Femur (tissue), 1 donor: ENCODE measurements around the gene DPYSL4.

Experiments used
- DNase-seq: peaks from one replicate; pipeline ENCODE4 v3.0.0-alpha.2; 2017

Gene DPYSL4

DNA sequence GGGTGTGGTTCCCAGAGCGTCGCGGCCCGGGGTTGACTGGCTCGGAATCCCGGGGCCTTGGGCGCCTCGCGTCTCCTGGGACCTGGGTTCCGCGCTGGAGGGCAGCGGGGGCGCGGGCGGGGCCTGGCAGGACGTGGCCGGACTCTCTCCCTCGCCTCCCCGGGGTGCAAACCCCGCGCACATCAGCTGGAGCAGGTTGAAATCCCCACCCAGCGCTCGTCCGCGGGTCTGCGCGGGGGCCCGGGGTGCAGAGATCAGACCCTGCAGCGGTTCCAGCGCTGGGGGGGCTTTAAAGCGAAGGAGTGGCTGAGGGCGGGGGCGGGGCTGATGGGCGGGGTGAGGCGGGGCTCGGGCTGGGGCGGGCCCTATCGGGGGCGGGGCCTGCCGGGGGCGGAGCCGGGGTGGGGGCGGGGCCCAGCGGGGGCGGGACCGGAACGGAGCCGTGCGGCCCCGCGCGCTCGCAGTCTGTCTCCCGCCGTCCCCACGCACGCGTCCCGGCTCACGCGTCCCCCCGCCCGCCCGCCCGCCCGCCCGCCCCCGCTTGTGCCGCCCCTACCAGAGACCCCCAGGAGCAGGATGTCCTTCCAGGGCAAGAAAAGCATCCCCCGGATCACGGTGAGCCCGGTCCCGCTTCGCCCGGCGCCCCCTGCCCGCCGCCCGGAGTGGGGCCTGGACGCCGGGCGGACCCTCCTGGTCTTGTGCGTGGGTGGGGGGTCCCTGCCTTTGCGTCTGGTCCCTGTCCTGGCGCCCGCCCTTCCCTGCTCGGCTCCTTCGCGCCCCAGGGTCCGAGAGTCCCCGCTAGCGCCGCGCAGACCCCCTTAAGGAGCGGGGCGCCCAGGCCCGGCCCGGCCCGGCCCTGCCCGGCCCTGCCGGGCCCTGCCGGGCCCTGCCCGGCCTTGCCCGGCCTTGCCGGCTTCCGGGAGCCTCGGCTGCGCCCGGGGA, at the start of gene DPYSL4:
Gene DPYSL4, plus strand, starts transcription at position 461 of the 942 bp plus-strand sequence. Its CDS starts 116 bp downstream, at position 577.
- DNase-seq: no peak

DNA sequence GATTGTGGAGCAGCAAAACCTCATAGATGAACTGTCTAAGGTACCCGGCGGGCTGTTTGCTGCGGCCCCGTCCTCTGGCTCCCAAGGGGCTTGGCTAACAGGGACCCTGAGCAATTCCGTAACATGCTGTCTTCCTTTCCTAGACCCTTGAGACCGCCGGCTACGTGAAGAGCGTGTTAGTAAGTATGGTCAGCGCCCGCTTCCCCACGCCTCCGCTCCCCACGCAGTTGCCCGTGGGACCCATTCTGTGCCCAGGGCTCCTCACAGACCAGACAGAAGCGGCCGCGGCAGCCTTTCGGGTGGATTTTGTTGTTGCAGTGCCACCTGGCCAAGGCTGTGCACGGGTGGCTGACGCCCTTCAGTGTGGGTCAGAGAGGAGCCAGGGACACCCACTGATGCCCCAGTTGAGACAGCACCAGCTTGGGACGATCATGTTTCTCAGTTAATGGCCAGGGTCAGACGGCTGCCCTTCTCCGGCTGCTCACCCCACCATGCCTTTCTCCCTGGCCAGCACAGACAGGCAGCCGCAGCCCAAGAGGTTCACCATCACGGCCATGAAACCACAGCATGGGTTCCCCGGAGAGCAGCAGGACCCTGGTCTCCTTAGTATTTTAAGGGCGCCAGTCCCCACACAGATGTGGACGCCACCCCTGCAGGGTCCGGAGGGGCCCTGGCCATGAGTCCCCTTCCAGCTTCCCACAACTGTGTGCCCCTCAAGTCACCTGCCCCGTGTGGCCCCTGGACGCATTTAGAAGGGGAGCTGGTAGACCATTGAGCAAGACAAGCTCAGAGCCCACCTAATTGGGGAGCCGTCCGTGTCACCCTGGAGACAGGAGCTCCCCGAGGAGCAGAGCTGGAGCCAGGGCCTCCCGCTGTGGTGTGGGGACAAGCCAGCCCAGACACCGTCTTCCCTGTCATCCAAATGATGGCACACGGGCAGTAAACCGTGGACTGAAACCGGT, 49.4 kb upstream of the DPYSL4 start:
- no peak for DNase-seq

DNA sequence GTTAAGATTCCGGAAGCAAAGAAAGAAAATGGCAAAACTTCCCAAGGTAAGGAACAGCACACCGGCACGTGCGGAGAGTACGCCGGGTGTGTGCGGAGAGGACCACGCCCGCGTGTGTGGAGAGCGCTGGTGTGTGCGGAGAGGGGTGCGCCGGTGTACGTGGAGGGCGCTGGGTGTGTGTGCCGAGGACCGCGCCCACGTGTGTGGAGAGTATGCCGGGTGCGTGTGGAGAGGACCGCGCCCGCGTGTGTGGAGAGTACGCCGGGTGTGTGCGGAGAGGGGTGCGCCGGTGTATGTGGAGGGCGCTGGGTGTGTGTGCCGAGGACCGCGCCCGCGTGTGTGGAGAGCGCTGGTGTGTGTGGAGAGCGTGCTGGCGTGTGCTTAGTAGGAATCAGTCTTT, 48.6 kb upstream of the DPYSL4 start:
- DNase-seq: no peak

DNA sequence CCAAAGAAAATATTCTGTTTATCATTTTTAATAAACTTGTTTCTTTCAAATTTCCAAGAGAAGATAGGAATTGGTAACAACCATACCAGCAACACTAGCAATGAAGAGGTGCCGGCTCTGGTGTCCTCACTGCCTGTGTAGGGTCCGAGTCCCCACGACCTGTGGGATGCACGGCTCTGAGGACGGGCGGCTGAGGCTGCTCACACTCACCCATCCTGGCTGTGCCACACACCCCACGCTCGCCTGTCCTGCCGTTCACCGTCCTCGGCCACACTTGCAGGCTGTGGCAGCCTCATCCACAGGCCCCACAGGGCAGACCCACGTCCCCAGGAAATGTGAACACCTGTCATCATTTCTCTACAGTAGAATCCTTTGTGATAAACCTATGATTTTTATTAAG, 48.2 kb upstream of the DPYSL4 start:
- DNase-seq: no peak

DNA sequence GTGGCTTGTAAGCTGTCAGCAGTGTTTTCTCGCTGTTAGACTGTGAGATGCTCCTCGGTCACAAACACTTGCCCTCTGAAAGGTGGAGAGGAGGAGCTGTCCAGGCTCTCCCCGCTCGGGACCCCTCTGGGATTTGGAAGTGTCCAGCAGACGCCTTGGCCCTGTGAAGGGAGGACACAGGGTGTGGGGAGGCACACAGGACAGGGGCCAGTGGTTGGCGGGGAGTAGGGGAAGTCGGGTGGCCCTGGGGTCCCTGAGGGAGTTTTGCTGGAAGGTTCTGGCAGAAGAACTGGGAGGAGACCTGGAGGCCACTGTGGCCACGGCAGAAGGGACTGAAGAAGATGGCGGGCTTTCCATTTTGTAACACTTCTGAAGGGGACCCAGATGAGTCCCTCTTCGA, 47.2 kb upstream of the DPYSL4 start:
- DNase-seq: no peak

DNA sequence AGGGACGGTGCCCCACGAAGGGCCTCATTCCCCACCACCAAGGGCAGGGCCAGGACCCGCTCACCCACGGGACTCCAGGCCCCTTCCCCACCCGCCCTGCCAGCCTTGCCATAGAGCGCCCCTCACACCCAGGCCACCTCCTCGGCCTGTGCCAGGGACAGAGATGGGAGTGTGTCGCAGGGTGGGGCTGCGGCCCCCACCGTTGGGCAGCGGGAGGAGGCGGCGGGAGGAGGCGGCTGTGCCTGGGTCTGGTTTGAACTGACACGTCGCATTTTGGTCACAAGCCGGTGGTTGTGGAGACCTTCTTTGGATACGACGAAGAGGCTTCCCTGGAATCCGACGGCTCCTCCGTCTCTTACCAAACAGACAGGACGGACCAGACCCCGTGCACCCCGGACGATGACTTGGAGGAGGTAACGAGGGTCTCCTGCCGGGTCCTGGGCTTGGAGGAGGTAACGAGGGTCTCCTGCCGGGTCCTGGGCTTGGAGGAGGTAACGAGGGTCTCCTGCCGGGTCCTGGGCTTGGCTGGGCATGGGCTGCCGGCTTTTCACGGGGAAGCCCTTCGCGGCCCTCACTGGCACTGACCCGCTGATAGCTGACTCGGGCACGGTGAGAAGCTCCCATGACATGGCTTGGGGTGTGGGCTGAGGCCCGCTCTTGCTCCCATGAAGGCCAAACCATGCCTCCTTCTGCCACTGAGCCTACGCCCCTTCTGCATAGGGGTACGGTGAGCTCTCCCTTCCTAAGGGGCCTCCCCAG, 46.4 kb upstream of the DPYSL4 start:
- DNase-seq: no peak

DNA sequence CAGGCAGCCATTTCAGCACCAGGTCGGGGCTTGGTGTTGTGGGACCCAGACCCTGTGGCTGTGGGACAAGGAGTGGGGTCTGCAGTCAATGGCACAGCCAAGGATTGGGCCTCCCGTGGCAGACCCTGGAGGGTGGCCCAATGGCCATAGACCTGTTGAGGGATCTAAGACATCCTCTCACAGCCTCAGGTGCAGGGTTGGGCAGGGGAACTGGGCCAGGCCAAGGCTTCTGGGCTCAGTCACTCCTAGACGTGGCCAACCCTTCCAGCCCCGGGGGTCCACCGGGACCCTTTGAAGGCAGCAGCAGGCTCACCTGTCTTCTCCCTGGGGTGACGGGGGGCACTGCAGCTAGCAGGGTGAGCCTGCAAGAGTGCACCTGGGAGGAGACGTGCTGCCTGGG, 45.7 kb upstream of the DPYSL4 start:
- DNase-seq: no peak

DNA sequence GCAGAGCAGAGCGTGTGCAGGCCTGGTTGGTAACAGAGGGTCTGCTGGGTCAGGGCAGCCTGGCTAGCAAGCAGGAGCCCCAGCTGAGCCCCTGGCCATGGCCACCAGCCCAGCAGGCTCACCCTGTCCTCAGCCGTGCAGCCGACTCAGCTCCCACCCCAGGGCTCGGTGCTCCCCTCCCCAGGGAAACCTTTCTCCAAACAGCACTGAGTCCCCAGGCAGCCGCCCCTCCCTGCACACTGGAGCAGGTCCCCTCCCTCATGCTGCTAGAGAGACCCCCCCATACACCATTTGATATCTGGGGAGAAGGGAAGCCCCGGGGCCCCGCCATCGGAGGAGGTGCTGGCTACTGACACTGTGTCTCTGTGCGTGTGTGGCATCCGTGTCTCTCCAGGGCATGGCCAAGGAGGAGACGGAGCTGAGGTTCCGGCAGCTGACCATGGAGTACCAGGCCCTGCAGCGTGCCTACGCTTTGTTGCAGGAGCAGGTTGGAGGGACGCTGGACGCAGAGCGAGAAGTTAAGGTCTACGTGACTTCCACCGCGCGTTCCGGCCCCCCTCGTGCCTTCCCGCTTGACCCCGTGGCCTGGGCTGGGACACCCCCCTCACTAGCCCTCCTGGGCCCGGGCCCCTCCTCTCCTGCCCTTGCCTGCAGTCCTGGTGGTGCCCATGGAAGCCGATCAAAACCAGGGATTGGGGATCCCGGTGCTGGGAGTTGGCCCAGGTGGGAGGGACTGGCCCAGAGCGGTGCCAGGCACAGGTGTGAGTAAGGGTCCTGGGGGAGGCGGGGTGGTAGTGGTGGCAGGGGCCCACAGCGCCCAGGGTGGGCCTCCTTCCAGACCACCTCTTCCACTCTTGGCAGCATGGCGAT, 45.0 kb upstream of the DPYSL4 start:
- no peak for DNase-seq

DNA sequence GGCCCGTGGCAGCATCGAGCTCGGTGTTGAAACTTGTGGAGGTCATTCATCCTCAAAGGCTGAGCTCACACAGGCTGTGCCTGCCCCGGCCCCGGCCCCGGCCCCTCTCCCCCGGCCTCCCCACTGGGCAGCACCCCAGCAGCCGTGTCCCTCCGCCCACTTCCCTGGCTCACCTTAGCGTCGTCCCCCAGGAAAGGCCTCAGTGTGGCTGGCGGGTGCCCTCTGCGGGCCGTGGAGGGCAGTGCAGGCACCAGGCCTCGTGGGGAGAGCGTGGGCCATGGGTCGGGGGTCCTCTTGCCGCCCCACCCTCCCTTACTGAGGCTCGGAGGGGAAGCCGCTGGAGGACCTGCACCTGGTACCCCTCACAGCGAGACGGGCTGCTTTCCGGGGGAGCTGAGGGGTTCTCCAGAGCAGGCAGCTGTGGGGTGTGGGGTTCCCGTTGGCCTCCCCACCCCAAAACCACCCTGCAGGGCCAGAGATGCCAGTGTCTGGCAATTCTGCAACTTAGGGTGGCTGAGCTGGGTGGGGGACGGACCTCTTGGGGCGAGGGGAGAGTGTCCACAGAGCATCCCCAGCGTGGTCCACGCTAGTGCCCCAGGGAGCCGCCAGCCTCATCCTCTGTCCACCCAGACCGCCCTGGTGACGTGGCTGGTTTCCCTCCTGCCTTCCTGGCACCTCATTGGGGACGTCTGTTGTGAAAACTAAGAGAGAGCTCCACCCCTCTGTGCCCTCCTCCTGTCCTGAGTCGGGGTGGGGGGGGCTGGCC, 44.2 kb upstream of the DPYSL4 start:
- peak; percentile 45 for DNase-seq

DNA sequence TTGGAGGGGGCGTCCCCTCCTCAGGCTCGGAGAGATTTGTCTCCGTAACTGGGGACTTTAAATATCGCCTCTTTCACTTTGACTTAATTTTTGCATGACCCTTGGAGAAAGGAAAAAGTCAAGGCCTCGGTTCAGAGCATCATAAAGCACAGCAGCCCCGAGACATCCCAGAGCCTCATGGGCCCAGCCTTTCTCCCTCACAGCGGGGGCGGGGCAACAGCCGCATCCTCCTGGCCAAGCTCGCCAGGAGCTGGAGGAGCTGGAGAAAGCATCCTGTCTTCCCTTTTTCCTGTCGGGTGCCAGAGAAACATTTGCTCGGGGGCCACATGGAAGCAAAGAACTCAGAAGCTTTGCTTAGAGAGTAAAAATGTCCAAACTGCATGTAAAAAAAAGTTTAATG, 43.6 kb upstream of the DPYSL4 start:
- DNase-seq: no peak

DNA sequence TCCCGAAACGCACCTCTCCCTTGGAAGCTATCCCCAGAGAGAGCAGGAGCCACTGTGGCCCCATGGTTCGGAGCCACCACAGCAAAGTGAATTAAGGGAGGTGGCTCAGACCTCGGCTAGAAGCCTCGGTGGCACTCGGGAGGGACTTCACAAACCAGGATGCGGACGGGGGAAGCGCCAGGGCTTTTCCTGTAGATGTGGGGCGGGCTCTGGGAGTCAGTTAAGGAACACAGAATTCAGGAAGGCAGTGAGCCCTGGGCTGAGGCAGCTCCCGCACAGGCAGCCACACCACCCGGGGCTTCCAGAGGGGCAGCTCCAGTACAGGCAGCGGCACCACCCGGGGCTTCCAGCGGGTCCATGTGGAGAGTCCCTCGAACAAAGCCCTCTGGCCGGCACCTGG, 42.7 kb upstream of the DPYSL4 start:
- DNase-seq: no peak

DNA sequence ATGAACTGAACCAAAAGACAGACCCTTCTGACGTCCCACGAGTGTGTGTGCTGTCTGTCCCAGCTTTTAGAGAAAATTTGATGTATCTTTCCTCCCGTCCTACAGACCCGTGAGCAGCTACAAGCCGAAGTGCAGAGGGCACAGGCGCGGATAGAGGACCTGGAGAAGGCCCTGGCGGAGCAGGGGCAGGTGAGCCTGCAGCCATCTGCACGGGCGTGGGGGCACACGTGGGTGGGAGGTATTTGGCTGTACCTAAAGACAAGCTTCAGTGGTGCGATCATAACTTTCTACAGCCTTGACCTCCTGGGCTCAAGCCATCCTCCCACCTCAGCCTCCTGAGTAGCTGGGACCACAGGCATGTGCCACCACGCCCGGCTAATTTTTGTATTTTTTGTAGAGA, 41.7 kb upstream of the DPYSL4 start:
- no peak for DNase-seq

DNA sequence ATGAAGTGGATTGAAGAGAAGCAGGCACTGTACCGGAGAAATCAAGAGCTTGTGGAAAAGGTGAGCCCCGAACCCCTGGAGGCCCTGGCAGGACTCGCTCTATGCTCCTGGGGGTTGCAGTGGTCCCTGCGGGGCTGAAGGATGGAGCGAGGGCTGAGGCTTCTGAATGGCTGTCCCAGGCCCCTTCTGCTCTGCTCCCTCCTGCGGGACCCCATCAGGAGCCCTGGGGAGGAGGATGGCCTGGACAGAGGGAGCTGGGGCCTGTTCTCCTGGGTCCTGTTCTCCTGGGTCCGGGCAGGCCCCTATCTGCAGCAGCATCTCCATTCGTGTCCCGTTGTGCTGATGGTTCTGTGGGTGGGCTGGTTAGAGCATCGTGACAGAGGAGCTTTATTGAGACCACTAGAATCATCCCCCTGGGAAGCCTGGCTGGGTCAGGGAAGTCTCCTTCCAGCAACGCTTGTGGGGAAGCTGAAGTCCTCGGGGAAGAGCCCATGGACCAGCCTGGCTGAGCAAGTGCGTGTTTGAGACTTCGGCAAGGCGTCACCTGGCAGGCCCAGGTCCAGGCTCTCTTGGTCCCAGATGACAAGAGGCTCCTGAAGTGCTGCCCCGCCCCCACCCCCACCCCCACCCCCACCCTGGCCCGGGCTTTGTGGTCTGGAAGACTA, 41.1 kb upstream of the DPYSL4 start:
- DNase-seq: no peak

DNA sequence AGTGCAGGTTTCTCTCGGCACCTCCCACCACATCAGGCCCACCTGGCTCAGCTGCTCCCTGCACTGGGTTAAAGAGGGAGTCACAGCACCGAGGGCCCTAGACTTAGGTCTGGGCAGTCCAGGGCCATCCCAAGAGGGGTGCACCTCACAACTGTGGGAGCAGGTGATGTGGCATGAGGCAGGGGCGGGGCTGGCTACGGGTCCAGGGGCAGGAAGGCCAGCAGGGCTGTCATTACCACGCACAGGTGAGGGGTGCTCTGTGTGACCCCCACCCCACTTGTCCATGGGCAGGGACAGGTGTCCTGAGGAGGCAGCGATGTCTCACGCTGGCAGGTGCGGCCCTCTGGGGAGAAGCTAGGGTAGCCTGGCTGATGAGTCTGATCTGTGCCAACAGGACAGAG, 40.5 kb upstream of the DPYSL4 start:
- DNase-seq: no peak

DNA sequence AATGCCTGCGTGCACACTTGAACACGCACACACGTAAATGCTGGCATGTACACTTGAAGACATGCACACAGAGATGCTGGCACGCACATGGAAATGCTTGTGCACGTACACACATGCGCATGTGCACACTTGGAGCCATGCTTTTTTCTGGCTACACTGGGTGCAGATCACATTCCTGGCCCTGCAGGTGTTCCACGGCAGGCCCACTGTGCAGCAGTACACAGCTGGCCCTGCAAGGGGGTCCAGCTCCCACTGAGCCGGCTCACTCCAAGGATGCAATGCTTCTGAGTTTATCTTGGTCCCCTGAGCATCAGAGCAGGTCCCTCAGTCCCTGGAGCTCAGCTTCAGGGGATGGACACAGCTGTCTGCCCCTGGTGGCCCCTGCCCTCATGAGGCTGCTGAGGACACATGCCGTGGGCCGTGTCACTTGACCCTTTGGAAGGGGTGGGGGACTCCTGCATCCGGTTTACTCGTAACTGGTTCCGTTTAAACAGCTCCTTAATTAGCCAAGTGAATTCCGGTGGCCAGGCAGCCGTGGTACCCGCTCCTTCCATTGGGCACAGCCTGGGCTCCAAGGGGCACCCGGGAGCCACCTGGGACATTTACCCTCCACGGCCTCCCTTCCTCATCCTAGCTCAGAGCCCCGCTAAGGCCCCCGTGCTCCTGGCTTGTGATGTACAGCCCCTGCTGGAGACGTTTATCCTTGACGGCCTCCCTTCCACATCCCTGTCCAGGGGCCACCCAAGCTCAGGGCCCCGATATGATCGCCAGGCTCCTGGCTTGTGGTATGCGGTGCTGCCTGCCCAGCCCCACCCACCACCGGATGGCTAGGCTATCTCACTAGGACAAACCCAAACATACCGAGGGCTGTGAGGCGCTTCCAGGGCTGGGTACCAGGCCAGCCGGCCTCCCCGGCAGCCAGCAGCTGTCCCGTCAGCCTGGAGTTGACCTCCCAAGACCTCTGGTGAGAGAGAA, 39.5 kb upstream of the DPYSL4 start:
- DNase-seq: no peak

DNA sequence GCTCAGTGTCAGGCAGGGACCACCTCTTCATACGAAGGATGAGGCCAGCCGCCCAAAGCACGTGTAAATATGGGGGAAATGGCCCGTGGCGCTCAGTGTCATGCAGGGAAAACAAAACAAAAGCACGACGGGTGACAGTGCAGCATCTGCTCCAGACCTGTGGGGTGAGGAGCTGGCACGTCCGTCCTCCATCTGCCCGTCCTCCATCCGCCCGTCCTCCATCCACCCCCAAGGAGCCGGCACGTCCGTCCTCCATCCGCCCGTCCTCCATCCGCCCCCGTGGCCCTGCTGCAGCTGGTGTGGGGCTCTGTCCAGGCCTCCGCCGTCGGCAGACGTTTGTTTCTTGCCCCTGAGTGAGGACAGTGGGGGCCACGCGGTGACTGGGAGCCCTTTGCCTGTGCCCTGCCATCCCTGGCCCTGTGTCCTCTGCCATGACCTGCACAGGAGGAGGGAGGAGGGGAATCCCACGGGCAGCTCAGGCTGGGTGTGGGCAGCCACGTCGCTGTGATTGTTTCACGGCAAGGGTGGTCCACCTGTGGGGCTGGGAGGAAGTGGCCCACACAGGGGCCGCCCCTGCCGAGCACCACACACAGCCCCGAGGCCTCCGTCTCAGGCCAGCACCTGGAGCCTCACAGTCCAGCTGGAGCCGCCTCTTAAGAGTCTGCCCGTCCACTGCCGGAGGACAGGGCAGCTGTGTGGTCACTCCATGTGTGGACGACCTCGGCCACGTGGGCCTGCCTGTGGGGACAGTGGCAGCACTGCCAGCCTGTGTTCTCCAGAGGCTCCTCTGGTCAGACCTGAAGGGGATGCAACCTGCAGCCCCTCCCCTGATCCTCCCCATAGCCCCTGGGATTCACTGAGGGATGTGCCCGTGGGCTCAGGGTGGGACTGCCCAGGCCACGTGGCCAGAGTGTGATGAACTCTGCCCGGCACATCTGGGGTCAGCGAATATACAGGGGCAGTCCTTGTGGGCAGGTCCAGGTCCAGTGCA, 38.2 kb upstream of the DPYSL4 start:
- DNase-seq: no peak

DNA sequence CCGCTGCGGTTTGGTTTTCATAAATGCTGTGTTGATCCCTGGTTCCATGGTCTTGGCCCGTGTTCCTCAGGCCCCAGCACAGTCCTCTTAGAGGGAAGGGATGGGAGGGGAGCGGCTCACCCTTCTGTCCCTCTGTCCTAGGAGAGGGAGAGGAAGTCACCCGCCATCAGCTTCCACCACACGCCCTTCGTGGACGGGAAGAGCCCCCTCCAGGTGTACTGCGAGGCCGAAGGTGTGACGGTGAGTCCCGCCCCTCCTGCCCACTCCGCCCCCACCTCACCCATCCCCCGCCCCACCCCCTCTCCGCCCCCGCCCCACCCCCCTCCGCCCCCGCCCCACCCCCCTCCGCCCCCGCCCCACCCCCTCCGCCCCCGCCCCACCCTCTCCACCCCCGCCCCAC, 37.5 kb upstream of the DPYSL4 start:
- no peak for DNase-seq

DNA sequence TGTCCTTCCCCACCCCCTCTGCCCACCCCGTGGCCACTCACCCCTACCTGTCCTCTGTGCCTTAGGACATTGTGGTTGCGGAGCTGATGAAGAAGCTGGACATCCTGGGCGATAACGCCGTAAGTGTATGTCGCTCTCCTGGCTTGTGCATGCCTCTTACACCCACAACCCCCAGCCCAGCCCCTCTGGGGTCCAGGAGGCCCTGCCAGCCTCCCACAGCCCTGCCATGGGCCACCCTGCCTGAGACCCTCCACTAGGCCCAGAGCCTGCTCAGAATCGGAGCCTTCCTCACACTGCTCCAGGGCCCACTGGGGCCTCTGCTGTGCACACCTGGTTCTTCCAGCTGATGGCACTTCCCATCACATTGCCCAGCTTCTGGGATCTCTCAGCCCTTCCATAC, 36.8 kb upstream of the DPYSL4 start:
- no peak for DNase-seq
